GM19023 (cell line): ENCODE measurements around the gene UPK2.
"Not testable (repeated sequence)": the region's sequence is repeated elsewhere in the genome, so short reads cannot be mapped to it uniquely, and the experiment has no call there.

ENCODE experiments used
- ATAC-seq: cut with Tn5 transposase; IDR thresholded peaks from one replicate; pipeline ENCODE4 v1.9.1; 2021; ENCODE audit warnings: mild to moderate bottlenecking, moderate library complexity; ENCODE audit not compliant: unreplicated experiment

The UPK2 gene

DNA sequence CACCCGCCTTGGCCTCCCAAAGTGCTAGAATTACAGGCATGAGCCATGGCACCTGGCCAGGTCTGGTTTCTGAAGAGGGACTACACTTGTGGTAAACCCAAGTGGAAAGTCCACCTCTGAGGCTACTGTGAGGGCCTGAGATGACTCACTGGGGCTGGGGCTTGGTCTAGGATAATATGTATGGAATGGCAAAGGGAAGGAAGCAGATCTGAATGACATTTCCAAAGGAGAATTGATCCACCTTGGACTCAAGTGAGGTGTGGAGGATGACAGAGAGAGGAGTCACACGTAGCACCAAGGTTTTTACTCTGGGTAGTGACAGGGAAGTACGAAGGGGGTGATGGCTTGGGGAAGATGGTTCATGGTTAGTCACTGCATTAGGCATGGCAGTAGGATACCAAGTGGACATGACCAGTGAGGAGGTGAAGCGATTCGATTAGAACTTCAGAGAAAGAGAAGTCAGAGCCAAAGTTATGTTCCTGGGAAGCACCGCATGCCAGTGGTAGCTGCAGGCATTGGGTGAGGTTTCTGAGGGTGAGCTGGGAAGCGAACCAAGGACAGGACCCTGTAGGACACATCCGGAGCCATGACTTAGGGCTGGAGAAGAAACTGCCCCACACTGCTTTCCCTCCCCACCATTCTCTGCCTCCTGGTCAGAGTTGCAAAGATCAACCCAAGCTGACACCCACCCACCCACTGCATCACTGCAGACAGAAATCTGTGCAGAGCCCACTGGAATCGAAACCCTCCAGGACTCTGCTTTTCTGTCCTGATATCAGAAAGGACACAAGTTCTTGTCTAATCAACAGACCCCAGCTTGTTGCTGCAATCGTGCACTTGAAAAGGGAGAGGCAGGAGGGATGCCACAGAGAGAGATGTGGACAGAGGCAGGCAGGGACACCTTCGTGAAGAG lies 17.4 kb upstream of the UPK2 start:
- no peak for ATAC-seq

DNA sequence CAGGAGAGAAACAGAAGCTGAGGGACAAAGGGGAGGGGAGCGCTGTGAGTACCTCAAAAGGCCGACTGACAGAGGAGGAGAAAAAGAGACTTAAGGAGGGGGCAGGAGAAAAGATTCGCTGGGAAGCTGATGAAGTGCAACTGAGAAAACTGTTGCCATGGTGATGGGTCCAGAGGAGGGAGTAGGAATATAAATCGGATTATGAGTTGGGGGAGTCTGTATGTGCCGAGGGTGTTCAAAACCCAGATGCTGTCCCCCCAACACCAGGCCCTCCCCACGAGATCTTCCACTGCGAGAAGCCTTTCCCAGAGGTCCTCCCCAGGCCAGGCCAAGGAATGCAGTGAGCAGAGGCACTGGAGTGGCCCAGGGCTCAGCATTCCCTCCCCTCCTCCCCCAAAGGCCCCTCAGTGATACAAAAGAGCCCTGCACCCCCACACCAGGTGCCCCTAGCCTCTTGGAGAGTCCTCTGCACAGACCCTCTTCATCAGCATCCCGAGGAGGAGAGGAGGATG lies 16.6 kb upstream of the UPK2 start:
- ATAC-seq: no peak

DNA sequence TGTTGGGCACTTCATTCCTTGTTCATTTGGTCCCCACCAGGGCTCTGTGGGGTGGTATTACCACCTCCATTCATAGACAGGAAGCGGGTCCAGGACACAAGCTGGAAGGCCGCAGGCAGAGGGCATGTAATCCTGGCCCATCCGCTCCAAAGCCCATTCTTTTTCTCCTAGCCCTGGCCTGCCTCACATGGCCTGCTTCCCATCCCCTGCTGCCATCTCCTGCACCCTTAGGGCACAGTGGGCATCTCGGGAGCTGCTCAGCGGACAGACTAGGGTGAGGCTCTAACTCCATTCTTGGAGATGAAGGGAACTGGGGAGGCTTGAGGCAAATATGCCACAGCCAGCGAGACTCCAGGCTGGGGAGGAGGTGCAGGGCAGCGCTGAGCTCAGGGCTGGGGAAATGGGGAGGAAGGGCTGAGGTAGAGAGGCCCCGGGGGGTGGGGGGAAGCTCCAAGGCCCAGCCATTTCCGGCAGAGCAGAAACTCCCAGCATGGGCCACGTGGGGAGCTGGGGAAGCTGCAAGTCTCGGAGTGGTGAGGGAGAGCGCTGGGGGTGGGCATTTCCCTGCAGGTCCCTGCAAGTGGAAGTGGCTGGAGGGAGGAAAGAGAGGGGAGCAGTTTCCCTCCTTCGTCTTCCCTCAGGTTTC lies 16.0 kb upstream of the UPK2 start:
- peak; percentile 50 for ATAC-seq

DNA sequence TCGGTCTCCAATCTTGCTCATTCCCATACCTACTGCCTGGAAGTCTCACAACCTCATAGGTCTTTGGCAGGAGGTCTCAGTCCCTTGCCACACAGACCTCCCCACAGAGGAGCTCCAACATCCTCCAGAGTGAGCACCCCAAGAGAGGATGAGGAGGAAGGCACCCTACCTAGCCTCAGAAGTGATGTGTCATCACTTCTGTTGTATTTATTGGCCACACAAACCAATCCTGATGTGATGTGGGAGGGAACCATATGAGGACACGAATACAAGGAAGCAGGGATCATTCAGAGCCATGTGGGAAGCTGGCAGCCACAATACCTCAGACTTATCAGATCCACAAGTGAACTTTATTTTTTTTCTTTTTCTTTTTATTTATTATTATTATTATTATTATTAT lies 9.0 kb upstream of the UPK2 start:
- no peak for ATAC-seq

DNA sequence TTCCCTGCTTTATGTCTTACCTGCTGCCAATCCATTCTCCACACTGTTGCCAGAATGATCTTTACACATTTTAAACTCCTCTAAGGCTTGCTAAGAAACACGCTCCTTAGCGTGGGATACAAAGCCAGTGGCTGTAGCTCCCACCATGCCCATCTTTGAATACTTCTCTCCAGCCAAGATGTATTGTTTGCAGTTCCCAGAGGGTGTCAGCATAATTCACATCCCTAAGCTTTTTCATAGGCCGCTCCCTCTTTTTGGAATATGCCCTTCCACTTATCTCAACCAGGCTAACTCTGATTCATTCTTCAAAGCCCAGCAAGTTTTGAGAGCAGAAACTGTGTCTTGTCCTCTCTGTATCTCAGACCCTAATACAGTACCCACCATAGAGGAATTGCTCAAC lies 8.1 kb upstream of the UPK2 start:
- ATAC-seq: no peak

DNA sequence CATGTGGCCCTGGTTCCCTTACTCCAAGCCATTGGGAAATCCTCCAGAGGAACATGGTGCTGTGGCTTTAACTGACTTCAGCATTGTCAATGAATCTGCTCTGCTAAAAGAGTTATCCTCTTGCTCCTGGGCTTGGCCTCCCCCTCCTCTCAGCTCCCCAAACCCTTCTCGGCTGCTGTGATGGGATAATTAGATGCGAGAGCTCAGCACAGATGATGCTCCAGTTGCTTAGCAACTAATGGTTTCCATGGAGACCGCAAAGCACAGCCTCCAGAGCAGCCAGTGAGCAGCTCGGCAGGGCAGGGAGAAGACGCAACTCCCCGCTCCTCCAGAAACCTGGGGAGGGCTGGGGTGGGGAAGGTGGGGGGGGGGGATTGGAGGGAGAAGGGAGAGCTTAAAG lies 2.8 kb upstream of the UPK2 start:
- ATAC-seq: no peak

DNA sequence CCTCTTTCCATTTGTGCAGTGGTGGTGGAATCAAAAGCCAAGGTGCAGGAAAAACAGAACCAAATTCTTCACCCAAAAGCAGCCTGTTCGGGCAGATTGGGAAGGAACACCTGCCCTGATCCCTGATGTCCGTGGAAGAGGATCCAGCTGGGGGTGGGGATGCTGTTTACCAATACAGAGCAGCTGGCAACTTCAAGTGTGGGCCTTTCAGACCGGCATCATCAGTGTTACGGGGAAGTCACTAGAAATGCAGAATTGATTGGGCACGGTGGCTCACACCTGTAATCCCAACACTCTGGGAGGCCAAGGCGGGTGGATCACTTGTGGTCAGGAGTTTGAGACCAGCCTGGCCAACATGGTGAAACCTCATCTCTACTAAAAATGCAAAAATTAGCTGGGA lies 2.1 kb upstream of the UPK2 start:
- ATAC-seq: not testable (repeated sequence)

DNA sequence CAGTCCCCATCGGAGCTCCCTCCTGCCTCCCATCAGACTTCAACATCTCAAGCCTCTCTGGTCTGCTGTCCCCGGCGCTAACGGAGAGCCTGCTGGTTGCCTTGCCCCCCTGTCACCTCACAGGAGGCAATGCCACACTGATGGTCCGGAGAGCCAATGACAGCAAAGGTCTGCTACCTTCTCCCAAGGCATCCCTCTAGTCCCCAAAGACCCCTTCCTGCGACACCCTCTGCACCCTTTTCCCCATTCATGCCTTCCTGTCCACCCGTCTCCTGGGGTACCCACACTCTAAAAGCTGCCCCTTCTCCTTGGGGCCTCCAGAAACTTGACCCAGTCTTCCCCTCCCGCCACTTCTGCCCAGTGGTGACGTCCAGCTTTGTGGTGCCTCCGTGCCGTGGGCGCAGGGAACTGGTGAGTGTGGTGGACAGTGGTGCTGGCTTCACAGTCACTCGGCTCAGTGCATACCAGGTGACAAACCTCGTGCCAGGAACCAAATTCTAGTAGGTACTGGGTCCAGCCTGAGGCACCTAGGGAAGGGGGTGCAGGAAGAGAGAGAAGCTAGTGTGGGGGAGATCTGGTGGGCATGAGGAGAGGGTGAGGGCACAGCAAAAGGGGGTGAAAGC lies 860 bp downstream of the UPK2 start:
- no peak for ATAC-seq

DNA sequence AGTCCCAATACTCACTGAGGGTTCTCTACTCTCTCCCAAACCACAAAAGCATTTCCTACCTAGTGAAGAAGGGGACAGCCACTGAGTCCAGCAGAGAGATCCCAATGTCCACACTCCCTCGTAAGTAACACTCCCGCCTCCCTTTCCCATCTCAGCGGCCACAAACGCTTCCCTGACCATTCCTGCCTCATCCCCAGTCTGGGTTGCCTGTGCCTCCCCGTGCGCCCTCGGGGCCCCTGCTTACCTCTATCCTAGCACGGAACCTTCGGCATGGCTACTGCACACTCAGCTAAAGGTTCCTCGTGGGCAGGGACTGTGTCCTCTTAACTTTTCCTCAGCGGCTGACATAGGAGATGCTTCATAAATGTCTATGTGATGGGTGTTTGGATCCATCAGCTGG lies 1.5 kb downstream of the UPK2 start:
- no peak for ATAC-seq

DNA sequence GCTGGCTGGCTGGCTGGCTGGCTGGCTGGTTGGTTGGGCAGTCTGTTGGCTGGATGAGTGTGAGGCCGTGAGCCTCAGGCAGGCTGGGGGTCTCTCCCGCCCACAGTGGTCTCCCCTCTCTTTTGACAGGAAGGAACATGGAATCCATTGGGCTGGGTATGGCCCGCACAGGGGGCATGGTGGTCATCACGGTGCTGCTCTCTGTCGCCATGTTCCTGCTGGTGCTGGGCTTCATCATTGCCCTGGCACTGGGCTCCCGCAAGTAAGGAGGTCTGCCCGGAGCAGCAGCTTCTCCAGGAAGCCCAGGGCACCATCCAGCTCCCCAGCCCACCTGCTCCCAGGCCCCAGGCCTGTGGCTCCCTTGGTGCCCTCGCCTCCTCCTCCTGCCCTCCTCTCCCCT lies 1.9 kb downstream of the UPK2 start:
- no peak for ATAC-seq

DNA sequence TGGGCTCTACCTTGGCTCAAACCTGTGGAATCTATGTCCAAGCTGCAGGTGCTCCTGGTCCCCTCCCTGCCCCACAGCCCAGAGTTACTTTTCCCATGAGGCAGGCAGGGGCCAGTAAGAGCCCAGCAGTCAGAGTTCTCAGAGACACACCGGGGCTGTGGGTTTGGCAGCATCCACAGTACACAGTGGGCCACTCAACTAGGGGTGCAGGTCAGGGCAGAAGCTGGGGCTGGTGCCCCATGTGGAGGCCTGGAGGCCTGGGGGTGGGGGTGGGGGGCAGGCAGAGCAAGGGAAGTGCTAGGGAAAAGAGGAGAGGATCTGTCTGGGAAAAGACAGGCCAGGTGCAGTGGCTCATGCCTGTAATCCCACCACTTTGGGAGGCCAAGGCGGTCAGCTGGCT lies 2.5 kb downstream of the UPK2 start:
- no peak for ATAC-seq

DNA sequence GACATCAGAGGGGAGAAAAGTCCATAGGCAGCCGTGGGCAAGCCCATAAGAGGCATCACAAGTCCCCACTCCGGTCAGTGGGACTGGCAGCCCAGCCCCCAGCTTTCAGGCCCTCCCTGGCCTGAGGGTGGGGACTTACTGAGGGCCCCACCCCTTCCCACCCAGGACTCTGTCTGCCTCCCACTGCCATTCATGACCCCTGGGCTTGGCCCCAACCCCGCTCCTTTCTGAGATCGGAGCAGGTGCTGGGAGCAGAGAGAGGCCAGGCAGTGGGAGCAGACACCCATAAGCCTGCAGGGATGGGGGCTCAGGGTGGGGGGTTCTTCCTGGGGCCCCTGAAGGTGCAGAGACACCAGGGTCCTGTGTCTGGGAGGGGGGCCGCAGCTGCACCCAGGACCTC lies 5.1 kb downstream of the UPK2 start:
- no peak for ATAC-seq

DNA sequence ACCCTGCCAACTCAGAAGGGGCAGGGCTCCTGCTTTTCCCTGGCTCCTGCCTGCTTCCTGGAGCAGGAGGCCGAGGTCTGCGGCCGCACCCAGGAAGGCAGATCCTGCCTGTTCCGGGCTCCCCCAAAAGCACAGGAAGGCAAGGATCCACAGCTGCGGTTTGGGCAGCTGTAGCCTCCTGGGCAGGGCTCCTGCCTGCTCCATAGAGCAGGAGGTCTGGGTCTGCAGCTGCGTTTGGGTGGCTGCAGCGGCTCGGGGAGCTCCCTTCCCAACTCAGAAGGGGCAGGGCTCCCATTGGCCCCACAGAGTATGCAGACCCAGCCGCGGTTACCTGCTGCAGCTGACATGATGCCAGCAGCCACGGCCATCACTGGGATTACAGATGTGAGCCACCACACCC lies 5.5 kb downstream of the UPK2 start:
- no peak for ATAC-seq

DNA sequence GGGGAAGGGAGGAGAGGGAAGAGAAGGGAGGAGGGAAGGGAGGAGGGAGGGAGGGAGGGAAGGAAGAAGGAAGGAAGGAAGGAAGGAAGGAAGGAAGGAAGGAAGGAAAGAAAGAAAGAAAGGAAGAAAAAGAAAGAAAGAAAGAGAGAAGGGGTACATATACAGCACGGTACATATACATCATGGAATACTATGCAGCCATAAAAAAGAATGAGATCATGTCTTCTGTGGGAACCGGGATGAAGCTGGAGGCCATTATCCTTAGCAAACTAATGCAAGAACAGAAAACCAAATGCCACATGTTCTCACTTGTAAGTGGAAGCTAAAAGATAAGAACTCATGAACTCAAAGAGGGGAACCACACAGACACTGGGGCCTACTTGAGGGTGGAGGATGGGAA lies 13.4 kb downstream of the UPK2 start:
- not testable (repeated sequence) for ATAC-seq

DNA sequence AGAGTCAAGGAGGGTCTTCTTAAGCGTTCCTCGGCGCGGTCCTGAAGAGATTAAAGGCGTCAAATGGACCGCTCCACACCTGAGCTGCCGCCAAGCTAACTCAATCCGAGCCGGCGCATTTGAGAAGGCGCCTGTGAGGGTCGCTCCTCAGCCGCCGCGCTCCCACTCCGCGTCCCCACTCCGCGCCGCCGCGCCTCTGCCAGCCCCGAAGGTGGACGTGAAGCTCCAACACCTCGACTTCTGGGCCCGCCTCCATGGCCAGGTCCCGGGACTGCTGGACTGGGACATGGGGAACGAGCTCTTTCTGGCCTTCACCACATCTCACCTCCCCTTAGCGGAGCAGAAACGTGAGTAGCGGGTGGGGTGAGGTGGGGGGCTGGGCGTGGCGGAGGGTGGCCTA lies 15.5 kb downstream of the UPK2 start, which contains the start of gene FOXR1:
FOXR1 (plus strand) TSS at position 116 of the 400 bp plus-strand sequence; CDS start at position 287, 171 bp downstream.
- no peak for ATAC-seq

DNA sequence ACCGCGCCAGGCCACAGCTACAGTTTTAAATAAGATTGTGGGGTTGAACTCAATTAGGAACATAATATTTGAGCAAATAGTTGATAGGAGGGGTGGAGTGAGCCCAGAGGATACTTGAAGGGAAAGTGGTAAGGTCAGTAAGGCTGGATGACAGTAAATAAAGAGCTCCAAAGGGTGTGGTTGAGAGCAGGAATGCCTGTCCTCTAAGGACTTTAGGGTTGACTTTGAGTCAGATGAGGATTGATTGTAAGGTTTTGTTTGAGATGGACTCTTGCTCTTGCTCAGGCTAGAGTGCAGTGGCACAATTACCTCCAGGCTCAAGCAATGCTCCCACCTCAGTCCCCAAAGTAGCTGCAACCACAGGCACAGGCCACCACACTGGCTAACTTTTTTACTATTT lies 17.9 kb downstream of the UPK2 start:
- no peak for ATAC-seq

DNA sequence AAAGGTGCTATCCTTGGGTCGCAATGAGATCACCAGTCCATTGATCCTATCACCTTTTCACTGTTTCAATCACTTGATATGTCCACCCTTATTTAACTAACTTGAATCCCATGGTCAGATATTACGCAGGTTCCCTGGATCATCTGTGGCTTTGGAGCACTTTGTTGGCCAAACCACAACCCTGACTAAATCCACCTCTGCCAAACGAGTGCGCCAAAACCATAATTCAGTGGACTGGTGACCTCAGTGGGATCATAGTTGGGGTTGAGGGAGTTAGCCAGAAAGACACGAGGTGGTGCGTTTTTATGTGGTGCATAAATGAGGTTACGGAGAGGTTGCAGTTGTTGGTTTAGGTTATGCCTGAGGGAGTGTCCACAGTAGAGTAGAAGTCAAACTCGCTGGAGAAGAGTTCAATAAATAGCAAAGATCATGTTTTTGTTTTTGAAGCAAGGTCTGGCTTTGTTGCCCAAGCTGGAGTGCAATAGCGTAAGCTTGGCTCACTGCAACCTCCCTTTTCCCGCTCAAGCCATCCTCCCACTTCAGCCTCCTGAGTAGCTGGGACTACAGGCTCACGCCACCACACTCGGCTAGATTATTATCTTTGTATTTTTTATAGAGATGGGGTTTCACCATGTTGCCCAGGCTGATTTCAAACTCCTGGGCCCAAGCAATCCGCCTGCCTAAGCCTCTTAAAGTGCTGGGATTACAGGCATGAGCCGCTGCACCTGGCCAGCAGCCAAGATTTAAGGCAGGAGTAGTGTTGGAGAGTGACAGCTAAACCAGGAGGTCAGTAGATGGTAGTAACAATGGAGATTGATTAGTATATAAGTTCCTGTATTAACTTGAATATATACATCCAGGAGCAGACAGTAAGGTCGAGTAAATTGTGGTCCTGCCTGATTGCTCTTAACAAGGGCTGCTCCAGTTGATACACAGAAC lies 19.9 kb downstream of the UPK2 start:
- ATAC-seq: no peak

DNA sequence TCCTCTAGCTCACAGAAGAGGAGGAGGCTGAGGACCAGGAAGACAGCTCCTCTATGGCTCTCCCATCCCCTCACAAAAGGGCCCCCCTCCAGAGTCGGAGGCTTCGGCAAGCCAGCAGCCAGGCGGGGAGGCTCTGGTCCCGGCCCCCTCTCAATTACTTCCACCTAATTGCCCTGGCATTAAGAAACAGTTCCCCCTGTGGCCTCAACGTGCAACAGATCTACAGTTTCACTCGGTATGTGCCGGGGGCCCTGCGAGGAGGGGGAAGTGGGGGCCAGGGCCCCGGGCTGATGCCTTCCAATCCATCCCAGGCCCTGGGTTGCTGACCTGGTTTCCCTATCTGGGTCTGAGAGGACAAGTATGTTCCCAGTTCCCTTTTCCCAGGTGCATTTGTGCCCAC lies 23.3 kb downstream of the UPK2 start:
- no peak for ATAC-seq

DNA sequence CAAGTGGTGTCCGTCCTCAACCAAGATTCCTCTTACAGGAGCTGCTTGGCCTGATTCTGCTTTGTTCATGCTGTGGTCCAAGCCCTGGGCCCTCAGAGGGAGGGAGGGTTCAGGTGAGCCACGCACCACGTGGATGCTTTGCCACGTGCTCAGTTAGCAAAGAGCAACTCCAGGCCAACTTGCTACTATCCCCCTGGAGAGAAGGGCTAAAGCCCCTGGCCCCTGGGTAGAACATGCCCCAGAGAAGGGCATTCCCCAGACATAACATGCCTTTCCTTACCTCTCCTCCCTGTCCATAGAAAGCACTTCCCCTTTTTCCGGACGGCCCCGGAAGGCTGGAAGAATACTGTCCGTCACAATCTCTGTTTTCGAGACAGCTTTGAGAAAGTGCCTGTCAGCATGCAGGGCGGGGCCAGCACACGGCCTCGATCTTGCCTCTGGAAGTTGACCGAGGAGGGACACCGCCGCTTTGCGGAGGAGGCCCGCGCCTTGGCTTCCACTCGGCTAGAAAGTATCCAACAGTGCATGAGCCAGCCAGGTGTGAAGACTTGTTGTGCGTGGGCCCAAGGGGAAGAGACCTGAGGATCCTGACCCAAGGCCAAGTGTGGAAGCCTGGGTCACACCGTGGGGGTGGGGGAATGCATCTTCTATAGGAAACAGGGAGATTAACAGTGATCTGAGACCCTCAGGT lies 24.2 kb downstream of the UPK2 start:
- ATAC-seq: no peak

DNA sequence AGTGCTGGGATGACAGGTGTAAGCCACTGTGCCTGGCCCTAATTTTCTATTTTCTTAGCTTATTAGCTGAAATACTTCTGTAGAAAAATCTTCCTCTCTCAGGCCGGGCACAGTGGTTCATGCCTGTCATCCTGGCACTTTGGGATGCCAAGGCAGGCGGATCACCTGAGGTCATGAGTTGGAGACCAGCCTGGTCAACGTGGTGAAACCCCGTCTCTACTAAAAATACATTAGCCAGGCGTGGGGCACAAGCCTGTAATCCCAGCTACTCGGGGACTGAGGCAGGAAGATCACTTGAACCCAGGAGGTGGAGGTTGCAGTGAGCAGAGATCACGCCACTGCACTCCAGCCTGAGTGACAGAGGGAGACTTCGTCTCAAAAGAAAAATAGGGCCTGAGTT lies 28.2 kb downstream of the UPK2 start:
- not testable (repeated sequence) for ATAC-seq
